Coronary artery (tissue), 2 donors: ENCODE results near the gene OAS3.
A peak's percentile ranks its signal among the peaks of the same experiment; 100 is the strongest.
"Not testable (repeated sequence)": the region's sequence is repeated elsewhere in the genome, so short reads cannot be mapped to it uniquely, and the experiment has no call there.

Experiments used
- DNase-seq: peaks from one replicate; pipeline ENCODE4 v3.0.0-alpha.2; 2017; ENCODE audit warnings: low spot score
- H3K27ac ChIP-seq, 2 donors: fragments of 200-600 bp; sonication (generic); one replicate each; pipeline ENCODE4 v1.5.1; 2016 to 2019
- H3K4me3 ChIP-seq: fragments of 200-600 bp; sonication (generic); 2 replicates; pipeline ENCODE4 v1.5.1; 2016; ENCODE audit warnings: mild to moderate bottlenecking, moderate library complexity
- CTCF ChIP-seq: fragments of 200-600 bp; sonication (generic); IDR thresholded peaks from one replicate; pipeline ENCODE4 v1.5.1; 2019; ENCODE audit warnings: antibody characterized with exemption

The OAS3 gene

GRCh38 chr12:112985642-112986290 is 47.5 kb downstream of the OAS3 start:
- Histone ChIP-seq H3K4me3 (no peak overlapping the region), H3K27ac (no peak overlapping the region)
- no peak for DNase-seq
- no peak for TF ChIP-seq CTCF

- peak; percentile 49 for DNase-seq
- Histone ChIP-seq H3K27ac (no peak overlapping the region), H3K4me3 (no peak overlapping the region)
- TF ChIP-seq CTCF: no peak
Measured at GRCh38 chr12:112986291-112986800, 48.1 kb downstream of the OAS3 start.

- H3K4me3 ChIP-seq: no peak overlapping the region
- no peak for TF ChIP-seq CTCF
Measured at GRCh38 chr12:112987561-112987960, 49.3 kb downstream of the OAS3 start.

GRCh38 chr12:112988224-112988623 is 50.0 kb downstream of the OAS3 start:
- H3K27ac ChIP-seq: no peak overlapping the region
- H3K4me3 ChIP-seq: no peak overlapping the region
- no peak for TF ChIP-seq CTCF

More at GRCh38 chr12:112987561-112987960, 49.3 kb downstream of the OAS3 start:
- DNase-seq: peak; percentile 4
- H3K27ac ChIP-seq: no peak overlapping the region

GRCh38 chr12:112988823-112989385 is 50.6 kb downstream of the OAS3 start:
- peak; percentile 2 for DNase-seq
- H3K4me3 ChIP-seq, H3K27ac ChIP-seq: not testable (repeated sequence)

More at GRCh38 chr12:112988224-112988623, 50.0 kb downstream of the OAS3 start:
- no peak for DNase-seq

- peak; percentile 33 for DNase-seq
- no peak for TF ChIP-seq CTCF
- no peak overlapping the region for H3K4me3 ChIP-seq
- H3K27ac ChIP-seq: no peak overlapping the region
Measured at GRCh38 chr12:112989806-112990205, 51.5 kb downstream of the OAS3 start.

GRCh38 chr12:112992541-112993398 is 54.5 kb downstream of the OAS3 start:
- H3K27ac ChIP-seq: no peak overlapping the region
- DNase-seq: no peak
- TF ChIP-seq CTCF: peak; percentile 50

More at GRCh38 chr12:112992541-112993398, 54.5 kb downstream of the OAS3 start:
- H3K4me3 ChIP-seq: no peak overlapping the region
